Stimulated activated CD4-positive, alpha-beta T cell treated with anti-CD3 and anti-CD28 coated beads, Interleukin-4, amount 100 ng/mL, for 24 hours (primary cell): Measurements from ENCODE around the gene COL4A2.

Experiments used
- DNase-seq: peaks from one replicate; pipeline ENCODE4 v3.0.0-alpha.2; 2020

The COL4A2 gene

DNA sequence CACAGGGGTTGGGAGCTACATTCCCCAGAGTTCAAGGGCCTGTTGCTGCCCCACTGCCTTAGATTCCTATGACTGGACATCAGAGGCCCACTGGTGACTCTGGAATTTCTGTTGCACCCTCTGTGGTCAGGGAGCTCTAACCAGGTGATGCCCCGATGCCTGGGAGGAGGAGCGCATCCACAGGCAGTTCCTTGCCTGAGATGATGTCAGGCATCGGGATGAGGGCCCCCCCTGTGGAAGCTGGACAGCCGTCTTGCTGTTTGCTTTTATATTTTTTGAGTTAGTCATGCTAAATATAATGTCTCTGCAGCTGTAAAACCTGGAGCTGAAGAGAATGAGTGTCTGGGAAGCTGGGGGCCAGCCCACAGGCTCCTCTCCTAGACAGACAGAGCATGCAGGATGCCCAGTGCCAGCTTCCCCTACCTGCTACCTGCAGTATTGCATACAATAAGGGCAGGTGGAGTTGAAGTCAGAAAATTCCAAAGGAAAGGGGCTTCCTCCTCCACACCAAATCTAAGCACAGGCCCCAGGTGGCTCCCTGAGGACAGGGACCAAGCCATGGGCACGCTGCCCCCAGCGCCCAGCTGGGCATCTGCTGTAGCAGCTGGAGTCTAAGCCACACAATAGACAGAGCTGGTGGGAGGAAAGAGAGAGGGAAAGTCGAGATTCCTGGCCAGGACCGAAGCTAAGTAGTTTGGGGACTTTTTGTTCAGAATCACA, 16.2 kb downstream of the COL4A2 start:
- DNase-seq = no peak

DNA sequence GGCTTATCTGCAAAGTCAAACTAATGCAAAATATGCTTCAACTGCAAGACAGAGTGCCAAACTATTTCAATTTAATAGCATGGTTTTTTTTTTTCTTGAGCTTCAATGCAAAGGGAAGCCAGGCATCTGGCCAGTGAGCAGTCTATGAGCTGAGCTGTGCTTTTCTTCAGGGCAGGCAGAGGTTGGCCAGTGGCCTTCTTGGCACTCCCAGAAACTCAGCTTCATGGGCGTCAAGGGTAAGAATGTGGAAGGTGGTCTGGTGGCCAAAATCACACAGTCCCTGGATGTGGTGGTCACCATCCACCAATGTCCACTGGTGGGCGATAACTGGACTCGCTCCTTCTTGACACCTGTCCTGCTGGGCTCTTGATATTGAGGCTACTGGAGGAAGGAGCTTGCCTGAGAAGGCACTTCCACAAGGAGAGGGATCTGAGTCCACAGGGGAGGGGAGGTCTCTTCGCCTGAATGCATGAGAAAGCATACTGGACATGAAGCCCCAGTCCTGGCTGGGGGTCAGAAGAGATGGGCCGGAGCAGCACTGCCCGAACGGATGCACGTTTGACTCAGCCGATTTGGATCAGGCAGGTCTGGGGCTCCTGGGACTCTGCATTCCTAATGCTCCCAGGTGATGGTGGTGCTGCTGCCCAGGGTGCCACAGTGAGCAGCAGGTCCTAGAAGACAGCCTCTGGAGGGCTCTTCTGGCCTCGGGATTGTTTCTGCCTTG, 17.1 kb downstream of the COL4A2 start:
- no peak for DNase-seq

DNA sequence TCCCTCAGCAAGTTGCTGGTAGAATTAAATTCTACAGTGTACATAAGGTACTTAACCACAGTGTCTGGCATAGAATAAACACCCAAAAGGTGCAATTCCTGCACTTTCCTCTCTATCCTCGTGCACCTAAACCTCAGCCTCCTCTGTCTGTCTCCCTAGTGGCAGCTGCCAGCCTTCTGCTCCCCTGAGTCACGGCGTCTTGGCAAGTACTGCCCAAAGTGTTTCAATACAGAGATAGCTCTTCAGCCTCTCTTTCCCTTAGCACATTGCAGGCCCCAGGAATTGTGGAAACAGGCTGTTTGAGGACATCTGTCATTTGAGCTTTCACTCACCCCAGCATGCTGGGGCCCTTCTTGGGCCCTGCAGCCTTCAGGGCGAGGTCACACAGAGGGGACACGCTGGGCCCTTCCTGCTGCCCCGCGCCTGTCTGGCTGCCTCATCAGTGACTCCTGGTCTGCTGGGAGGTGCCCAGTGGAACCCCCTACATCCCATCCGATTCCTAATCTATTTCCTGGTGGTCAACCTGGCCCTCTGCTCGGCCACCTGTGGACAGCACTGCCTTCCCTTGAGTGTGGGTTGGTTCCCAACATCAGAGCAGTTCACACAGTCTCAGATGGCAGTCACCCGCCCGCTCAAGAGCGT, 19.3 kb downstream of the COL4A2 start:
- DNase-seq = no peak

DNA sequence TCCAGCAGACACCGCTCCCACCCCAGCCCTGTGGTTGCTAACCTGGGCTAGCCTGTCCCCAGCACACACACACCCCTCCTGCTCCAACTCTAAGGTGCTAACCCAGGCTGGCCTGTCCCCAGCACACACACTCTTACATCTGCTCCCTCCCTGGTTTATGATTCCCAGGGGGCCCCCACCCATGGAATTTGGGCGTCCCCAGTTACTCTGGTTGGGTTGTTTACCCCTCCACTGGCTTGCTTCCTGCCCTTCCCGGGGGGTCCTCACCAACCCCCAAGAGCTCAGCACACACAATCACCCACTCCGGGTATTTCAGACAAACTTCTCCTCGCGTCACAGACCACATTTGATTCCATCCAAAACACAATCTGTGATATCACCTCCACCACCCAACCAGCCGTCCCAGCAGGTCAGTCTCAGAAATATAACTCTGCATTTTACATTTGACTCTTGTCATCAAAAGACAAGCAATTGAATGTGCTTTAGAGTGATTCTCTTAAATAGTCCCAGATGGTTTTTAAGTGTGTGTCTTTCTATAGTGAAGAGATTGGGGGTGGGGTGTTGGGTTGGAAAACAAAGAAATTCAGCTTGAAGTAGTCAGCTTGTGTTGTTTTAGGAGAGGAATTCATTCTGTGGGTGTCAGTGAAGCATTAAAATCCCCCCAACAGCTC, 20.1 kb downstream of the COL4A2 start:
- no peak for DNase-seq

DNA sequence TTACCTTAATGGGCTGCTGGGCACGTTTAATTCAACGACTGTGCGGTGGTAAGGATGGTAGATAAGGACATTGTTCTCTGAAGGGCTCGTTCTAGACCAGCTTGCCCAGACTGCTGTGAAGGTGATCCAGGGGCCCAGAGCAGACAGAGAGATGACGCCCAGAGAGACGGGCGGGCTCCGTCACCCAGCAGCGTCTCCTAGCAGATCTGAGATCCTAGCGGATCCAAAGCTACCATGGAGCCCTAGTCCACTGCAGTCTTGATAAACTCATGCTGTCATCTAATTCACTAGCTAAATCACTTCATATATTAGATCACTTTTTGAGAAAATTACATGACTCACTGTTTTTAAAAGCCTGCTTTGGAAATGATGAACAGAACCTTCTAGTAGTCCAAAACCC, 21.5 kb downstream of the COL4A2 start:
- DNase-seq = no peak

DNA sequence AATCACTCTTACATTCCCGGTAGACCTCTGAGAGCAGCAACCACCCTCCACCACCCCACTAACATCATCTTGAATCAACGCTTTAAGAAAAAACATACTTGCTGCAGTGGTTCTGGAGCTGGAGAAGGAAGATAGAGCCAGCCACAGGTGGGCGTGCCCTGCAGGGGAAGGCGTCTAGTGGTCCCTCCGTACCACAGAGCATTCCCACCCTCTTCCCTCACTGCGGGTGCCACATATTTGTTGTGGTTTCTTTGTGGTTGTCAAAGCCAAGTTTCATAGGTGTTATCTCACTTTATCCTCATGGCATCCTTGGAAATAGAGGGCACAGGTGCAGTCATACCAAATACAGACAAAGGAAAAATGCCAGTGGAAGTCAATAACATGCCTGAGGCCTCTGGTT, 22.2 kb downstream of the COL4A2 start:
- DNase-seq = no peak

DNA sequence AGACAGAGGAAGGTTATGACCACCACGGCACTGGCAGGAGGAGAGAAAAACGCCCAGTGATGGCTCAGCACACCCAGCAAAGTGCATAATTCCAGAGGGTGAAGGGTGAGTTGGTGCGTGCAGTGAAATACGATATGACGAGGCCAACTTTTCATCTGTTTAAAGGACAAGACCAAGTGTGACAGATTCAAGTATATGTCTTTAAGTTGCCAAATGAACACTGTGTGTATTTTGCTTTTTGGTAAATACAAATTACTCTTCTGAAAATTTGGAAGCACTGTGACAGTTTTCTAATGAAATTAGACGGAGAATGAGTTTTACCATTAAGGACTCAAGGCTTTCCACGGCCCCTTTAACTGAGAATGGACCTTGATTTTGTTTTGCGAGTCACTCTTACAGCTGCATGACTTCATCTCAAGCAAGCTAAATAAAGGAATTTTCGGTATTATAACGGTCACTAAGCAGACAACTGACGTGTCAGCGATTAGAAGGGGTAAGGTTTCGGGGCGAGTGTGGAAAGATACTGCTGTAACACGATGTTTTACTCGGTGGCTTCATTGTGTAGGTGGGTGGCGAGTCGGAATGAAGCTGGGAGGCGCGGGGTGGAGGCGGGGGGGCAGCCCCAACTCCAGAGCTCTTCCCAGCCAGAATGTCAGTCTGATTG, 22.8 kb downstream of the COL4A2 start:
- DNase-seq = no peak

DNA sequence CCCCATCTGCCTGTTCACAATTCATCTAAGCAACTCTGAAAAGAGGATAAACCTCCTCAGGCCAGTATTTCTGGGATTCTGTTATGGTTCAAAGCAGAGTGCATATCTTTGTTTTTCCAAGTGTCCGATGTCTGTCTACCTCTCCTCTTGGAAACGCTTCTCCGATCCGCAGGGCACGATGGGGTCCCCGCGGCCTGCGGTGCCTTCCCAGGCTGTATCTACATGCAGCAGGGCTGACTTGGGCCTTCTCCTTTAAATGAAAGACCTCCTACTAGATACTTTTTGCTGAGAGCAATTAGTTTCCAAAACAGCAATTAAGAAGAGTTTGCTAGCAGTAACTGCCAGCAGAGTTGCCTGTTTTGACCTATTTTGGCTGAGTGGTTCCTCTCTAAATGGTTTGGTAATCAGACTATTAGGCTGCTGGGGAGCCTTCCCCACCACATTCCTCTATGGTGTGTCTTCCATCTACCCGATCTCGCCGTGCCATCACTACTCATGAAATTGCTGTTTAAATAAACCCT, 23.5 kb downstream of the COL4A2 start:
- DNase-seq = no peak

DNA sequence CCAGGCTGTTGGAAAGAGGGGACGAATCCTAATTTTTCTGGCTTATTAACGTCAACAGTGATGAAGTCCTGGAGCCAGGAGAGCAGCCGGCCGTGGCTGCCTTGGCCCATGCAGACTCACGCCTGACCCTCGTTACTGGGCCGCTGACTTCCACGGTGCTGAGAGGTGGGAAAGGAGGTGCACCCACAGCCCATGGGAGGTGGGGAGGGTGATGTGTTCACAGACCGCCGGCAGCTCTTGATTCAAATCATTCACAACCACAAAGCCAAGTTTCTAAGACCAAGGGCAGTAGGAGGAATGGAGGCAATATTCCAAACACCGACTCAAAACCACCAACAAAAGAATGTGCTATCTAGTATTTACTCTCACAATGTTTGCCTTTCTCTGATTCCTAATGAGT, 24.3 kb downstream of the COL4A2 start:
- no peak for DNase-seq

DNA sequence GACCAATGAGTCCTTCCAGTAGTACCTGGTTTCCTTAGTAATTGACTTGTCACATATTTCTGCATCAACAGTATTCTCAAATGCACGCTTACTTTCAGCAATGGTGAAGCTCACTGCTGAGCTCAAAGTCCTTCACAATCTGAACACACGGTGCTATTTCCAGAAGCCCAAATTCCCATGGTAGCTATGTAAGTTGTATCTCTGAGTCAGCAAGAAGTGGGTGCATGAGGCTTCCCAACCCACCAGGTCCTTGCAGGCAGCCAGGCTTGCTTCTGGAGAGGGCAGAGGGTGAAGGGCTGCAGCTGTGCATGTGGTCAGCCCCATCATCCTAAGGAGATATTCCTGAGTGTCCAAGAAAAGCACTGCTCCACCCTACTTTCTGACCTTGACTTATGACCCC, 25.7 kb downstream of the COL4A2 start:
- DNase-seq = no peak

DNA sequence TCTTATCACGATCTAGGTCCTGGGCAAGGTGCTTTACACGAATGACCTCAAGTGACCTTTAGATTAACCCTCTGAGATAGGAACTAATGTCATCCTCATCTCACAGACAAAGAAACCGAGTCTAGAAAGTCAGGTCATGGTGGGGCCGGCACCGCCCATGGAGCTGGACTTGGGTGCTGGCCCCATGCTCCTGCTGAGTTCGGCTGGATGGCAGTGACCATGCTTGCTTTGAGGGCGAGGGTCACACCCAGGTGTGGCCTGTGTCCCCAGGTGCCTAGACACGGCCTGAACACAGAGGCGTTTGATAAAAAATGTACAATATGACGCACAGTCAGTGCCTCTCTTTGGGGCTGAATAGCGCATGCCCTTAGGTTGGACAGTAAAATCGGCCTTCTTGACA, 26.8 kb downstream of the COL4A2 start:
- no peak for DNase-seq

DNA sequence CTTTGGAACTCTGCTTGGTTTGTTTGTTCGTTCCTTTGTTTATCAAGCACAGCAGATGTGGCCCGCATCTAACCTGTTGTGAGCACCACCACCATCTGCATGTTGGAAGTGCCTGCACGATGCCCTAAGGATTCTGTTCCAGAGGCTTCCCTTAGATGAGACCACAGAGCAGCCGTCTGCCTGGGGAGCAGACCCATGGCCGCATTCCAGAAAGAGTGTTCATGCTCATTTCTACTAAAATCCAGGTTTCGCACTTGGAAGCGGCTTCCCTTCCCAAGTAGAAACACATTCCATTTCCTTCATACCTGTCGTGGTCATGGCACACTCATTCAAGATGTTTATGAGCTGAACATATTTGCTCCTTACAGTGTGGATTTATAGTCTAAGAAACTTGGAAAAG, 27.2 kb downstream of the COL4A2 start:
- DNase-seq = no peak

DNA sequence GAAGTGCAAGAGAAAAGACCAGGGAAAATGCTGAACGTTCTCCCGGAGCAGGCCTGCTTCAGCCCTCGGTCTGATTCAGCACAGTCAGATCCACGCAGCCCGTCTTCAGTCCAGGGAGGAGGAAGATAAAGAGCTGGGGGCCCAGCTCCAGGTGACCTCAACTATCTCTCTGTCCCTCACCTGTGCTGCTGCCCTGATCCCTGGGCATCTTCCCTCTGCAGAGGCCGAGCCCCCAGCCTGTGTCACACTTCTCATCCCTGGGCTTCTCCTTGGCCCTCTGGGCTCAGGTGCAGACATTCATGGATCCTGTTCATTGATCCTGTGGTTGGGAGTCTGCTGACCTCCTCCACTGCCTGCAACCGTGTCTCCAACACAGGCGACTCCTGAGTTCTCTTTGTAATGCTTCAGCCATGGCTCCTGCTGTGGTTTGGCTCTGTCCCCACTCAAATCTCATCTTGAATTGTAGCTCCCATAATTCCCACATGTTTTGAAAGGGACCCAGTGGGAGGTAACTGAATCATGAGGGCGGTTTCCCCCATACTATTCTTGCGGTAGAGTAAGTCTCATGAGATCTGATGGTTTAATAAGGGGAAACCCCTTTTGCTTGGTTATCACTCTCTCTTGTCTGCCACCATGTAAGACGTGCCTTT, 27.9 kb downstream of the COL4A2 start:
- no peak for DNase-seq

DNA sequence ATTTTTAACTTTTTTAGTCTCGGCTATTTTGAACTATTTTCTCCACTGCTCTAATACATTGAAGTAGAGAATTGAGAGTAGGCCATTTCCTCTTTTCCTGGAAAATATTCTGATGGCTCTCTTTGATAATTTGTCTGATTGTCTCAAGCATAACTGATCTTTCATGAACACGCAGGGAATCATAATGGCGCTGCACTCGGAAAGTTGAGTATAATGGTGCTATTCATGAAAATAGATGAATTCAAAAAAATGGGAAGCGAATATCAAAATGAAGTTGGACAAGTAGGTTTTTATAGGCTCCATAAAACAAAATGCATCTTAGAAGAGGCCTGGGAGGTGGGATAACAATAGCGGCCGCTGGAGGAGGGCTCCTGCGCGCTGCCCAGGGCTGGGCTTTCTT, 29.0 kb downstream of the COL4A2 start:
- DNase-seq = no peak

DNA sequence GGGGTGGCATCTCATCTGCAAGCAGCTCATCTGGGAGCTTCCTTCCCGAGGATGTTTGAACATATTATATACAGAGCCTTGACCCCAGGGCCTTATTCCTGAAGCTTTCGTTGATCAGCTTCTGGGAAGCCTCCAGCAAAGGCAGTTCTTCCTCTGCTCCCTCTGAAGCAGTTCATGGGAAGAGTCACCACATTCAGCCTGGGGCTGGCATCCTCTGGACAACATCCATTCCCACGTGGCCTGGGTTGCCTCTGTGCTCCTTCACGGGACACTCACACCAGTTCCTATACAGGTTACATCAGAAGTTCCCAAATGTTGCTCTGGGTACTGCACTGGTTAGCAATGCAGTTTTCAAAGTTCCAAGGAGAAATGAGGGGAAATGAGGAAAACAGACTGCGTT, 29.6 kb downstream of the COL4A2 start:
- no peak for DNase-seq

DNA sequence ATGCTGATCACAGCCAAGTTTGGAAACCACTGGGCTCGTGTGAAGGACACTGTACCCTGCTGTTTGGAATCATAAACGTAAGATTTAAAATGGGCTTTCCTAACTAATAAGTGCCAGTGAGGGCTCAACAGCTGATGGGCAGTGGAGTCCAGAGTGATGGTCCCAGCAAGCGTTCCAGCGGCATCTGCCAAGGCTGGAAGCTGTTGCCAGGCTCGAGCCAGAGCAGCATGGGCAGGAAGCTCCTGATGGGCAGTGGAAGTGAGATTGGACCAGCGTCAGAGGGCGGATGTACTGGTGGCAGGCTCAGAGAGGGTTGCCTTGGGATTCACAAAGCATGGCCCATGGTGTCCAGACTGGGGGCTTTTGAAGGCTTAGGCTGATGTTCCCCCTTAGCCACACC, 30.2 kb downstream of the COL4A2 start:
- no peak for DNase-seq

DNA sequence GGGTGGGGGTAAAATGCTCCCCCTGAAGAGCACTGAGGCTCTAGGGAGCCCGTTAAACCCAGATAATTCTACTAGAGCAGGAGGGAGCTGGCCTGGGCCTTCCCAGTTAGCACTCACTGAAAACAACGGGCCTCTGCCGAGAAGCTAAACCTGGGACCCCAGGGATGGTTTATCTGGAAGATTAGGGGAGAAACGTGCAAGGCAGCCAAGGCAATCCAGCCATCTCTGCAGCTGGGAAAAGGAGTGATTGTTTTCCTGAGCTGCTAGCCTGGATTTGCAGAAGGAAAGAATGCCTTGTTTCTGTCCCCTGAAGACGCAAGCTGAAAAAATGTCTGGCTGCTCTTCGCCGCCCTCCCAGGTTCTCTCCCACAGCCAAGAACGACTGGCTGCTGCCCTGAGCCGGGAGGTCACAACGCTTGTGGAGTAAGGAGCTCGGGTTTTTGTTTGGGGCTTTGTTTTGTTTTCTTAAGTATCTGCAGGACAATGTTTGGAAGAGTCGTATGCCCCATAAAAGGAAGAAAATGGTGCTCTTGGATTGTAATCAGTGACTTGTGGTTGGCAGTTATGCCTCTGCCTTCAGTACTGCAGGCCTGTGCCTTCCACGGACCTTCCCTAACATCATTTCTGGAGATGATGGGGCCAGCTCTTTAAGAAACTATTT, 31.5 kb downstream of the COL4A2 start:
- DNase-seq = no peak

DNA sequence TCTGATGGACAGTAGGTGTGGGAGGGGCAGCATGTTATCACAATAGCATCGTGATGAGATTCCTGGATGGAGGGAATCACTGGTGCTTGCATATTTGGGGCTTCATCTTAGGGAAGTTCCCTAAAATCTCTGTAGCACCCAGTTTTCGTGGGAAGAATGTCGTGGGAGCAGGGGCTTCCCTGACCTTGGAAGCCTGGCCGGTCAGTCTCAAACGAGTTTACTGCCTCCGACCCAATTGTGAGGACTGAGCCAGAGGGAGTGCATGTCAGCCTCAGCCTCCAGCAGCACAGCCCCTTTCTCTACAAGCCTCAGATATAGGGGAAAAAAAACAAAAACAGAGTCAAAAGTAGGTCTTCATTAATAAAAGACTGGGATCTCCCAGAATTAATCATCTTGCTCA, 32.2 kb downstream of the COL4A2 start:
- DNase-seq = no peak

DNA sequence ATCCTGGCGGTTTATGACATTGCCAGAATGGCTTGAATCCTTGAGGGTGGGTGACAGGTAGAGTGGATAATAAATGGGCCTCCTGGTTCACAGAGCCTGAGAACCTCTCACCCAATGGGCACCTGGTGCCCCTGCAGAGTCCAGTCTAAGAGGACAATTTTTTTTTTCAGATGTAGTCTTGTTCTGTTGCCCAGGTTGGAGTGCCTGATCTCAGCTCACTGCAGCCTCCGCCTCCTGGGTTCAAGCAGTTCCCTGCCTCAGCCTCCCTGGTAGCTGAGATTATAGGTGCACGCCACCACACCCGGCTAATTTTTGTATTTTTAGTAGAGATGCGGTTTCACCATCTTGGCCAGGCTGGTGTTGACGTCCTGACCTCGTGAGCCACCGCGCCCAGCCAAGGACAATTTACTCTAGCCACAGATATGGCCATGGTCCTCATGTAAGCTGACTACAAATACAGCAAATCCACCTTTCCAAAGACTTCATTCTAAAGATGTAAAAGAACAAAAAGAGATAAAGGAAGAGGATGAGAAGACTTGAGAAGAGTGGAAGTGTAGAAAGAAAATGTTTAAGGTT, 33.0 kb downstream of the COL4A2 start:
- no peak for DNase-seq

DNA sequence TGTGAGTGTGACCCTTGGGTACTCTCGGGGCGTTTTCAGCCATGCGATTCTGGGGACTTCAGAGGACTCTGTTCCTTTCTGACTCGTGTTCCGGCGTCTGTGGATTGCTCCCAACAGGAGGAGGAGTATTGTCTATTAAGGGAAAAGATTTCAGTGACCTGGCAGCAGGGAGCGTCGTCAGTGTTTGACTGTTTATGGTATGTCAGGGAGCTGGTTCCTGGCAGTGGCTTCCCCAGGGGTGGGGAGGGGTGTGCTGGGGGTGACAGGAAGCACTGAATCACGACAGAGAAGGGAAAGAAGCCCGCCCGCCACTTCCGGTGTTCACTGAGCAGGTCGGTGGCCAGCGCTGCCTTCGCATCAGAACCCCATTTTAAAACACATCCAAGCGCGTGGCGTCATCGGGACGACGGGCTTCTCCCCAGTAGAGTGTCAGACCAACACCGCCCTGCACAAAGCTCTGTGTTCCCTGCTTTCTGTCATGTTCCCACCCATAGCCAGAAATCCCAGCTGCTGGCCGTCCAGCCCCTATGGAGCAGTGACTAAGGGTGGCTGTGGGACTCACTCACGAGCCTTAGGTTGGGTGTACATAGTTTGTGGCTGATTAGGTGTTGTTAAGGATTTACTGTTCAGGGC, 33.8 kb downstream of the COL4A2 start:
- peak; percentile 46 for DNase-seq
